Nucleus accumbens (tissue), 56 donors: ENCODE data around the gene TAAR6.
"Not testable (repeated sequence)": the region's sequence is repeated elsewhere in the genome, so short reads cannot be mapped to it uniquely, and the experiment has no call there.

Experiments
- DNase-seq, 56 donors: peaks; one replicate each; lab custom pipeline; 2025; lab: John Stamatoyannopoulos, UW

The TAAR6 gene

GRCh38 chr6:132587424-132587823 lies 17.3 kb downstream of the TAAR6 start:
- DNase-seq: no peak

- DNase-seq: no peak
These were observed 19.3 kb downstream of the TAAR6 start, which contains the start of gene TAAR5 for GRCh38 chr6:132589454-132589853. Gene TAAR5, minus strand, starts transcription at chr6:132589741. Its CDS starts 55 bp downstream, at chr6:132589686.

DNA sequence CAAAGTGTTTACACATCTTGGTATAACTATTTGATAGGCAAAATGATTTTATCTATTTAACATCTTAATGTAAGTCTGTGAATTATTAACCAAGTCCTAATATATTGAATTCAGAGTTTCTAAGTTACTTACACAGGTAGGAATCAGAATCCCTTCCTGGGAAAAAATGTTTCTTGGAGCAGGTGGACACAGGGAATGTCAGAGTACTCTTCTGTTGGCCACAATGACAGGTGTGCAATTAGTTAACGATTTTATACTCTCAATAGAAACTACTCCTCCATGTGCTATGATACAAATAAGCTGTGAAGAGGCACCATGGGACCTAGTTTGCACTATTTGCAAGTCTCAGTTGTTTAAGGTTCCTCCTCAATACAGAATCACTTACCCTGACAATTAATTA lies 20.2 kb downstream of the TAAR6 start:
- DNase-seq: no peak

- no peak for DNase-seq
These were observed 22.7 kb downstream of the TAAR6 start for GRCh38 chr6:132592855-132593254.

DNA sequence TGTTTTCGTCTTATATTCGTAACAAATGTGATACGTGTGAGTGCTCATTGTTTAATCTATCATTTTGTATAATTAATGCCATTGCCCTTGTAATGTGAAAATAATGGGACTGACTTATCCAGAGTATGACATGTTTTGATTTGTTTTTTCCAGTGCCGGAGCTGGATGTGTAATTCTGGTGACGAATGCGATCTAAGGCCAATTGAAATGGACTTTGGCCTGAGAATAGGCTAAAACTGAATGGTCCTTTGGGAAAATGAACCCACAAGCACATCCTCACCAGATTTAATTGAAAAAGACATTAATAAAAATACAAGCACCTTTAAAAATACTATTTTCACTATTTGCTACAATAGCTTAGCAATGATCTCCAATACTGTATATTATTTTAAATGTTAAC lies 26.1 kb downstream of the TAAR6 start:
- no peak for DNase-seq

DNA sequence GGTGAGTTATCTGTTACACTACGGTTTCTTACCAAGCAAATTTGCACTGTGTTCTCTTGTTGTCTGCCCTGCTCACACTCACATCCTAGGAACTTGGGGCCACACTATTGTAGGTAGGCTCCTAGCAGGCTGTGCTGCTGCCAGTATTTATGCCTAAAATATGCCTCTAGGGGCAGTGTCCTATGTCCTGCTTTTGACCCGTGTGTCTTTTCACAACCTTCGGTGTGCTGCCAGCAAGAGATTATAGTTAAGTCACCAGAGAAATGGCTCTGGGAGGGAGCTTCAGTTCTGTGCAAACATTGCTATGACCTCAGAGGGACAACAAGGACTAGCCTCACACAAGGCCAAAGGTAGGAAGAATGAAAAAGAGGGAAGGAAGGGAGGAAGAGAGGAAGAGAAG lies 28.4 kb downstream of the TAAR6 start:
- no peak for DNase-seq

DNA sequence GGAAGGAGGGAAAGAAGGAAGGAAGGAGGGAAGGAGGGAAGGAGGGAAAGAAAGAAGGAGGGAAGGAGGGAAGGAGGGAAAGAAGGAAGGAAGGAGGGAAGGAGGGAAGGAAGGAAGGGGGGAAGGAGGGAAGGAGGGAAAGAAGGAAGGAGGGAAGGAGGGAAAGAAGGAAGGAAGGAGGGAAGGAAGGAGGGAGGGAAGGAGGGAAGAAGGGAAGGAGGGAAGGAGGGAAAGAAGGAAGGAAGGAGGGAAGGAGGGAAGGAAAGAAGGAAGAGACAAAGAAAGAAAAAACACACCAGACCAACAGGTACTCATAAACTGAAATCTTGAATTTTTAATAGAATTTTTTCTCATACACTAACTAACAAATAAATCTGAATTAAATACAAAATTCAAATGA lies 30.8 kb downstream of the TAAR6 start:
- DNase-seq: not testable (repeated sequence)

DNA sequence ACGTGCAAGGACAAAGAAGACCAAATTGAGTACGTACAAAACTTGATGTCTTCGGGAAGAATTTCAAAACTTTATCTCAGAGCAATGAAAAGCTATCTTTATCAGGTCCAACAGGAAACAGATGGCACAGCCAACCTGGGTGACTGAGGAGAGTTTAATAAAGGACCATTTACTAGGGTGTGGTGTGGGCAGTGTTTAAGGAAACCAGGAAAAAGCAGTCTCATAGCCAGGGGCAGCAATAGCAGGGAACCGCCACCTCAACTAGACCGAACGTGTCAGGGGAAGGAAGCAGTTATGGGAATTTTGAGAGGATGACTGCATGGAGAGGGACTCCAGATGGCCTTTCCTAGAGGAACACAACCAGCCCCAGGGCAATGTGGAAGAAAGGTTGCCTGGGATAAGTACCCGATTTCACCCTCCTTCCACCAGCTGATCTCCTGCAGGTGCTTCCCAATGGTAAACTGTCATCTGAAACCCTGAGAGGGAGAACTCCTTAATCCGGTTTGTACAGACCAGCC lies 34.6 kb downstream of the TAAR6 start:
- no peak for DNase-seq

GRCh38 chr6:132607544-132608233 lies 37.6 kb downstream of the TAAR6 start:
- DNase-seq: no peak

DNA sequence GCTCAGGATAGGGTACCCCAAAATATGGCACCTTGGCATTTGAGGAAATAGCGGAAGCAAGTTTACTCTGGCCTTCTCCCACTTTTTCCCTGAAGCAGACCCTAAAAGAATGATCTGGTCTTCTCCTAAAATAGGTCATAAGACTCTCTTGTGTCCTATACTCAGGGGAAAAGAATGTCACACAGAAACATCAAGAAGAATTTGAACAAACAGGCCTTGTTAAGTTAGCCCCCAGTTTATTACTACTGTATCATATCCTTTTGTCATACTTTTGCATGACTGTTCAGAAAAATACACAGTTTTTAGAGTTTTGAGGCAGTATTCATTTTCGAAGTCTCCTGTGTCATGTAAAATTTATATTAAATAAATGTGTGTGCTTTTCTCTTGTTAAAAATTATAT lies 41.5 kb downstream of the TAAR6 start:
- DNase-seq: no peak

- DNase-seq: no peak
These were observed 42.5 kb downstream of the TAAR6 start for GRCh38 chr6:132612449-132613108.

GRCh38 chr6:132614554-132614953 lies 44.4 kb downstream of the TAAR6 start:
- DNase-seq: no peak

GRCh38 chr6:132616677-132617076 lies 46.6 kb downstream of the TAAR6 start:
- no peak for DNase-seq
